ENCODE results near the gene PID1. TPM values are rescaled to one million over a fixed set of nuclear protein-coding genes. Genes with fewer than 3 reads are reported as not detected.

PID1 gene
- total RNA-seq, 1 experiment from 2014 or later, result 0.15 TPM

DNA sequence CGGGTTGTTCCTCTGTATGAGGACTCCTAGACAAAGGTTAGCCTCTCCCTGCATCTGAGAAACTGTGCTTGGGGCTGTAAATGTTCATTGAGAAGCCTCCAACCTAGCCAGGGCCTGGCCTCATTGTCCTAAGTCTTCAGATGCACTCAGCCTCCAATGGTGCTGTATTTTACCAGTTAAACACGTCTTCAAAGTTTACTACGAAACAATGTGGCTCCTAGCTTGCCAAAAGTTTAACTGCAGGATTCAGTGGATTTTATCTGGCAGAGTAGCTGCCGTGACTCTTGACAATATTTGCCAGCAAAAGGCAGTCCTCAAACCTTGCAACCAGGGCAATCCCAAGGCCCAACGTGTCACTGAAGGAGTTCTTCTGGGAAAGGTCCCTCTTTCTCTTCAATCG is 1.1 kb downstream of the PID1 start:
- H3K79me2 ChIP-seq (ENCODE audit: insufficient read depth, low read length), result no peaks in the 10 kb centered on the region
- BruUV-seq (replicated peaks), result no TSS peak
- no peak overlapping the region for H3K9ac ChIP-seq (ENCODE audit: low read length)
- H3K4me1 ChIP-seq (ENCODE audit: control insufficient read depth in 1 of 2, insufficient read depth in 2 of 2, low read length in 2 of 2), result peaks cover 0 to 10% of the 10 kb centered on the region in 2 experiments; a peak in 3 of 4 replicates
- H3K36me3 ChIP-seq (ENCODE audit: control insufficient read depth in 1 of 2, insufficient read depth in 2 of 2, low read length in 2 of 2), result no peaks in the 10 kb centered on the region
- H2AFZ ChIP-seq (ENCODE audit: low read depth, low read length, poor library complexity, severe bottlenecking), result no peak overlapping the region
- H3K9me3 ChIP-seq (ENCODE audit: control insufficient read depth in 1 of 2, insufficient read depth in 1 of 2, low read depth in 1 of 2, low read length in 2 of 2), result no peaks in the 10 kb centered on the region
- POLR2A ChIA-PET, result no interaction called here
- DNase-seq (ENCODE audit: low read depth, low spot score), result no peak
- no peak overlapping the region for H3K27ac ChIP-seq (ENCODE audit: low read depth, low read length)
- intact Hi-C loops (cut with micrococcal nuclease), result loop anchor here (5.0 kb wide), 1 partner anchor 588 kb away; no protein-coding TSS in a partner anchor
- H3K27me3 ChIP-seq (ENCODE audit: insufficient read depth, low read length), result no peaks in the 10 kb centered on the region
- ATAC-seq, result no peak
- CTCF ChIA-PET, result no interaction called here
- H3K4me2 ChIP-seq (ENCODE audit: low read length), result no peak overlapping the region
- RAD21 ChIA-PET (ENCODE audit: low non-redundant PET in 1 of 2, low total read pairs in 2 of 2, uncharacterized antibody in 2 of 2, unreplicated experiment in 2 of 2), result interaction anchor here in 1 of 2 experiments (0.7 kb wide), 1 partner anchor 415 kb away, joined by 6 read pairs; no protein-coding TSS in a partner anchor
- H4K20me1 ChIP-seq (ENCODE audit: insufficient read depth), result no peaks in the 10 kb centered on the region
- no peaks in the 10 kb centered on the region for H3K9me2 ChIP-seq (ENCODE audit: insufficient read depth)
- no peak overlapping the region for H3K4me3 ChIP-seq (replicated peaks in 1 of 2; ENCODE audit: low read depth in 1 of 2, low read length in 2 of 2)
- TF ChIP-seq MAX (IDR thresholded peaks at IDR 0.05) (no peak), EZH2phosphoT487 (IDR thresholded peaks at IDR 0.05; ENCODE audit: borderline replicate concordance) (no peak), ZNF274 (IDR thresholded peaks at IDR 0.05; ENCODE audit: low read depth, low read length) (no peak), ELF1 (IDR thresholded peaks at IDR 0.05; ENCODE audit: borderline replicate concordance, low read depth) (no peak), RAD21 (IDR thresholded peaks at IDR 0.05; ENCODE audit: low read depth) (no peak), POLR2A (IDR thresholded peaks at IDR 0.05; ENCODE audit: borderline replicate concordance, extremely low read depth, insufficient read depth, insufficient read length) (no peak), FOSL1 (IDR thresholded peaks at IDR 0.05; ENCODE audit: low read depth) (no peak), CEBPB (IDR thresholded peaks at IDR 0.05; ENCODE audit: low read depth) (no peak), SP1 (IDR thresholded peaks at IDR 0.05; ENCODE audit: low read depth) (no peak), CBX3 (IDR thresholded peaks at IDR 0.05; ENCODE audit: low read depth) (no peak), YY1 (IDR thresholded peaks at IDR 0.05; ENCODE audit: extremely low read depth, insufficient replicate concordance, low read depth, low read length) (no peak)
- TF ChIP-seq, protein P1, sequence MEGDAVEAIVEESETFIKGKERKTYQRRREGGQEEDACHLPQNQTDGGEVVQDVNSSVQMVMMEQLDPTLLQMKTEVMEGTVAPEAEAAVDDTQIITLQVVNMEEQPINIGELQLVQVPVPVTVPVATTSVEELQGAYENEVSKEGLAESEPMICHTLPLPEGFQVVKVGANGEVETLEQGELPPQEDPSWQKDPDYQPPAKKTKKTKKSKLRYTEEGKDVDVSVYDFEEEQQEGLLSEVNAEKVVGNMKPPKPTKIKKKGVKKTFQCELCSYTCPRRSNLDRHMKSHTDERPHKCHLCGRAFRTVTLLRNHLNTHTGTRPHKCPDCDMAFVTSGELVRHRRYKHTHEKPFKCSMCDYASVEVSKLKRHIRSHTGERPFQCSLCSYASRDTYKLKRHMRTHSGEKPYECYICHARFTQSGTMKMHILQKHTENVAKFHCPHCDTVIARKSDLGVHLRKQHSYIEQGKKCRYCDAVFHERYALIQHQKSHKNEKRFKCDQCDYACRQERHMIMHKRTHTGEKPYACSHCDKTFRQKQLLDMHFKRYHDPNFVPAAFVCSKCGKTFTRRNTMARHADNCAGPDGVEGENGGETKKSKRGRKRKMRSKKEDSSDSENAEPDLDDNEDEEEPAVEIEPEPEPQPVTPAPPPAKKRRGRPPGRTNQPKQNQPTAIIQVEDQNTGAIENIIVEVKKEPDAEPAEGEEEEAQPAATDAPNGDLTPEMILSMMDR (IDR thresholded peaks at IDR 0.05 in 2 of 3, conservative IDR thresholded peaks at IDR 0.05 in 1 of 3; ENCODE audit: borderline replicate concordance in 1 of 3, insufficient read depth in 1 of 3, low read depth in 2 of 3, low read length in 2 of 3), result no peak

Data from HCT116 (cell line).